Endodermal cell (in vitro differentiated cells): ENCODE results near the gene THSD1. TPM values are rescaled to one million over a fixed set of nuclear protein-coding genes. Genes with fewer than 3 reads are reported as not detected.

Experiments
- DNase-seq: peaks from one replicate; pipeline ENCODE4 v3.0.0-alpha.2; 2017
- H3K27ac ChIP-seq: 2 replicates; pipeline ENCODE4 v1.5.1; 2013; ENCODE audit warnings: mild to moderate bottlenecking, low read depth, low read length, moderate library complexity
- H3K27me3 ChIP-seq: 2 replicates; pipeline ENCODE4 v1.6.1; 2013; ENCODE audit warnings: mild to moderate bottlenecking, low read length, moderate library complexity; ENCODE audit not compliant: insufficient read depth, control insufficient read depth, poor library complexity, severe bottlenecking
- H3K36me3 ChIP-seq: 2 replicates; pipeline ENCODE4 v1.7.0; 2013; ENCODE audit warnings: mild to moderate bottlenecking, low read length, moderate library complexity; ENCODE audit not compliant: control insufficient read depth, insufficient read depth
- H3K4me1 ChIP-seq: one replicate; pipeline ENCODE4 v1.7.0; 2013; ENCODE audit warnings: low read length; ENCODE audit not compliant: control insufficient read depth, insufficient read depth
- H3K4me3 ChIP-seq: 2 replicates; pipeline ENCODE4 v1.5.1; 2013; ENCODE audit warnings: mild to moderate bottlenecking, low read length, moderate library complexity
- H3K9ac ChIP-seq: 2 replicates; pipeline ENCODE4 v1.6.1; 2013; ENCODE audit warnings: mild to moderate bottlenecking, low read length, moderate library complexity; ENCODE audit not compliant: poor library complexity, severe bottlenecking; ENCODE audit errors: extremely low read depth
- H3K9me3 ChIP-seq: 2 replicates; pipeline ENCODE4 v1.6.1; 2013; ENCODE audit warnings: mild to moderate bottlenecking, low read length, moderate library complexity; ENCODE audit not compliant: control insufficient read depth
- H3K27ac Mint-ChIP-seq: 2 replicates; pipeline ENCODE4 v1.8.0; 2020; ENCODE audit warnings: mixed read lengths
- H3K27me3 Mint-ChIP-seq: 2 replicates; pipeline ENCODE4 v1.8.0; 2021; ENCODE audit warnings: mild to moderate bottlenecking, mixed read lengths; ENCODE audit not compliant: insufficient read depth
- H3K36me3 Mint-ChIP-seq: 2 replicates; pipeline ENCODE4 v1.8.0; 2020; ENCODE audit warnings: low read depth, mixed read lengths
- H3K4me1 Mint-ChIP-seq: 2 replicates; pipeline ENCODE4 v1.8.0; 2020; ENCODE audit warnings: mixed read lengths
- H3K4me3 Mint-ChIP-seq: 2 replicates; pipeline ENCODE4 v1.8.0; 2020; ENCODE audit warnings: mild to moderate bottlenecking, moderate library complexity, mixed read lengths
- H3K9me3 Mint-ChIP-seq: 2 replicates; pipeline ENCODE4 v1.8.0; 2020; ENCODE audit warnings: mild to moderate bottlenecking, mixed read lengths
- WGBS, 2 experiments: methylation state at CpG; one replicate each; pipeline versions ENCODE4 v1.1.5 to v1.1.7; 2013; ENCODE audit warnings: missing lambda C conversion rate in 2 of 2, mixed read lengths in 1 of 2; ENCODE audit not compliant: insufficient coverage in 1 of 2, insufficient read length in 1 of 2; 5-methylcytosine and 5-hydroxymethylcytosine counted together
- total RNA-seq, 2 donors: library from RNA; stranded (reverse); fragmentation: NEBNext Ultra II Directional in 1 of 2; extraction: Animal tissue kit (Norgen Biotek cat#: 25700) in 1 of 2; gene quantifications; 2 replicates in 1 of 2; 3 replicates in 1 of 2; pipeline ENCODE4 v1.2.1, GENCODE V29; 2021
- TF ChIP-seq, protein P1 (sequence below): fragments of 200-600 bp; sonication (generic); conservative IDR thresholded peaks from 2 replicates; pipeline ENCODE4 v1.5.0; 2021; ENCODE audit warnings: antibody characterized with exemption, mild to moderate bottlenecking

The THSD1 gene
- total RNA-seq, 2 donors from 2014 or later = 0.48 to 0.73 TPM

DNA sequence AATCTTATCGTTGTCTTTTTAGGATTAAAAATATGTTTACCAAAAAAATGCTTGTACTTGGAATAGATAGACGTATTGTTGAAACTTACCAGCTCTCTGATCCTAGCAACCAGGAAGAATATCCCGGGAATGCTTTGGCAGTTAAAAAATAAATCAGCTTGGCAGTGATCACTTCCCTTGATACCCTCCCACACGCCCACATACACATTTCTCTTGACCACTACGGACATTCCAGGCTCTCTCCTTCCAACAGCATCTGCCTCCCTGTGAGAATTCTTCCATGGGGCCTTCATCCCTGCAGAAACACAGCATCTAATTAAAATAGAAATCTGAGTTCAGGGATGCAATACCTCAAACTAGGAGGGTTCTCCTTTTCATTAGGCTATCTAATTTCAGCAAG, 57.9 kb downstream of the THSD1 start:
- TF ChIP-seq, protein P1, sequence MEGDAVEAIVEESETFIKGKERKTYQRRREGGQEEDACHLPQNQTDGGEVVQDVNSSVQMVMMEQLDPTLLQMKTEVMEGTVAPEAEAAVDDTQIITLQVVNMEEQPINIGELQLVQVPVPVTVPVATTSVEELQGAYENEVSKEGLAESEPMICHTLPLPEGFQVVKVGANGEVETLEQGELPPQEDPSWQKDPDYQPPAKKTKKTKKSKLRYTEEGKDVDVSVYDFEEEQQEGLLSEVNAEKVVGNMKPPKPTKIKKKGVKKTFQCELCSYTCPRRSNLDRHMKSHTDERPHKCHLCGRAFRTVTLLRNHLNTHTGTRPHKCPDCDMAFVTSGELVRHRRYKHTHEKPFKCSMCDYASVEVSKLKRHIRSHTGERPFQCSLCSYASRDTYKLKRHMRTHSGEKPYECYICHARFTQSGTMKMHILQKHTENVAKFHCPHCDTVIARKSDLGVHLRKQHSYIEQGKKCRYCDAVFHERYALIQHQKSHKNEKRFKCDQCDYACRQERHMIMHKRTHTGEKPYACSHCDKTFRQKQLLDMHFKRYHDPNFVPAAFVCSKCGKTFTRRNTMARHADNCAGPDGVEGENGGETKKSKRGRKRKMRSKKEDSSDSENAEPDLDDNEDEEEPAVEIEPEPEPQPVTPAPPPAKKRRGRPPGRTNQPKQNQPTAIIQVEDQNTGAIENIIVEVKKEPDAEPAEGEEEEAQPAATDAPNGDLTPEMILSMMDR = no peak
- Histone ChIP-seq H3K9me3 (no peaks in the 10 kb centered on the region), H3K27me3 (no peaks in the 10 kb centered on the region), H3K27ac (no peak overlapping the region), H3K36me3 (no peaks in the 10 kb centered on the region), H3K4me3 (no peak overlapping the region), H3K9ac (no peak overlapping the region), H3K4me1 (no peaks in the 10 kb centered on the region)
- Mint-ChIP-seq H3K9me3 (no peaks in the 10 kb centered on the region), H3K27me3 (no peaks in the 10 kb centered on the region), H3K4me1 (no peaks in the 10 kb centered on the region), H3K36me3 (no peaks in the 10 kb centered on the region), H3K27ac (no peak overlapping the region), H3K4me3 (no peak overlapping the region)
- WGBS, 2 experiments = 84 to 87% methylated on average over 4 to 5 of the region's 5 CpGs
- DNase-seq = no peak

GRCh38 chr13:52345631-52346251, 60.2 kb downstream of the THSD1 start:
- H3K27ac ChIP-seq = no peak overlapping the region
- no peaks in the 10 kb centered on the region for H3K4me1 Mint-ChIP-seq
- DNase-seq = no peak
- no peaks in the 10 kb centered on the region for H3K4me1 ChIP-seq
- no peaks in the 10 kb centered on the region for H3K27me3 Mint-ChIP-seq
- no peak overlapping the region for H3K4me3 Mint-ChIP-seq
- TF ChIP-seq, protein P1 = no peak
- H3K36me3 ChIP-seq = no peaks in the 10 kb centered on the region
- WGBS, 2 experiments = 86 to 89% methylated on average over 1 to 5 of the region's 5 CpGs
- H3K27ac Mint-ChIP-seq = no peak overlapping the region
- H3K27me3 ChIP-seq = no peaks in the 10 kb centered on the region
- peaks cover 1% of the 10 kb centered on the region for H3K9me3 Mint-ChIP-seq
- no peaks in the 10 kb centered on the region for H3K36me3 Mint-ChIP-seq
- H3K9me3 ChIP-seq = no peaks in the 10 kb centered on the region
- H3K4me3 ChIP-seq = no peak overlapping the region
- H3K9ac ChIP-seq = no peak overlapping the region

DNA sequence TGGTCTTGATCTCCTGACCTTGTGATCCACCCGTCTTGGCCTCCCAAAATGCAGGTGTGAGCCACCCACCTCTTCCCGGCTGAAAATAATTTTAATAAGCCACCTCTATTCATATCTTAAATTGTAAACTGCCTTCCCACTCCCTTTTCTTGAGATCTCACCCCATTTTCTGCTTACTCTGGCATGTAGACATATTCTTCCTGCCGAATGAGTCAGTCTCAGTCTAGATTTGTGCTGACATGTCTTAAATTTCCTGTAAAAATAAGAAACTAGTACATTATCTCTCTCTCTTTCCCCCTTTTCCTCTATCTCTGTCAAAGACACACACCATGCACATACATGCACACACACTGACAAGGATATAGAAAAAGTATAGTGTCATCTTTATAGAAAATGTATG, 60.9 kb downstream of the THSD1 start:
- Histone ChIP-seq H3K9ac (no peak overlapping the region), H3K4me1 (no peaks in the 10 kb centered on the region), H3K9me3 (no peaks in the 10 kb centered on the region), H3K27me3 (no peaks in the 10 kb centered on the region), H3K27ac (no peak overlapping the region), H3K4me3 (no peak overlapping the region), H3K36me3 (no peaks in the 10 kb centered on the region)
- Mint-ChIP-seq H3K27ac (no peak overlapping the region), H3K27me3 (no peaks in the 10 kb centered on the region), H3K9me3 (peaks cover 1% of the 10 kb centered on the region), H3K36me3 (no peaks in the 10 kb centered on the region), H3K4me1 (no peaks in the 10 kb centered on the region), H3K4me3 (no peak overlapping the region)
- TF ChIP-seq, protein P1 = no peak
- 81 to 91% methylated on average over 3 of the region's 3 CpGs for WGBS, 2 experiments
- no peak for DNase-seq
